ENCODE data around the gene SLC35E1.

The SLC35E1 gene

GRCh38 chr19:16588824-16589577 lies 16.8 kb upstream of the SLC35E1 start:
- ATAC-seq (no peak), DNase-seq (no peak)
- peak overlapping the region; percentile 89 to 91 for H3K4me3 Mint-ChIP-seq
- H3K27me3 Mint-ChIP-seq = no peaks in the 10 kb centered on the region
- peak overlapping the region; percentile 55 to 81 for H3K27ac Mint-ChIP-seq
- peaks cover 97% of the 10 kb centered on the region for H3K4me1 Mint-ChIP-seq
- no peaks in the 10 kb centered on the region for H3K9me3 Mint-ChIP-seq

GRCh38 chr19:16587833-16588823 lies 15.9 kb upstream of the SLC35E1 start:
- H3K4me3 Mint-ChIP-seq = peak overlapping the region; percentile 89 to 91
- peaks cover 97% of the 10 kb centered on the region for H3K4me1 Mint-ChIP-seq
- no peaks in the 10 kb centered on the region for H3K27me3 Mint-ChIP-seq
- peak; percentile 68 to 77 for DNase-seq
- peak; percentile 79 for ATAC-seq
- H3K9me3 Mint-ChIP-seq = no peaks in the 10 kb centered on the region
- H3K27ac Mint-ChIP-seq = peak overlapping the region; percentile 81 to 91

GRCh38 chr19:16586991-16587832 lies 15.0 kb upstream of the SLC35E1 start:
- Mint-ChIP-seq H3K27me3 (no peaks in the 10 kb centered on the region), H3K4me3 (peak overlapping the region; percentile 89 to 91), H3K4me1 (peaks cover 97% of the 10 kb centered on the region), H3K9me3 (no peaks in the 10 kb centered on the region), H3K27ac (peak overlapping the region; percentile 72 to 87)
- peak; percentile 53 for ATAC-seq
- peak; percentile 52 to 66 for DNase-seq

- peak overlapping the region; percentile 89 to 91 for H3K4me3 Mint-ChIP-seq
- peak overlapping the region in 1 of 2 donors; percentile 59 for H3K27ac Mint-ChIP-seq
- no peak for ATAC-seq
- H3K27me3 Mint-ChIP-seq = no peaks in the 10 kb centered on the region
- no peaks in the 10 kb centered on the region for H3K9me3 Mint-ChIP-seq
- DNase-seq = no peak
- peaks cover 96% of the 10 kb centered on the region for H3K4me1 Mint-ChIP-seq
These were observed 14.3 kb upstream of the SLC35E1 start for GRCh38 chr19:16586477-16586871.

GRCh38 chr19:16585808-16586476 lies 13.7 kb upstream of the SLC35E1 start:
- peak; percentile 33 to 59 for DNase-seq
- H3K27ac Mint-ChIP-seq = peak overlapping the region; percentile 89 to 93
- H3K27me3 Mint-ChIP-seq = no peaks in the 10 kb centered on the region
- no peaks in the 10 kb centered on the region for H3K9me3 Mint-ChIP-seq
- H3K4me1 Mint-ChIP-seq = peaks cover 96% of the 10 kb centered on the region
- H3K4me3 Mint-ChIP-seq = peak overlapping the region; percentile 89 to 91
- peak; percentile 35 for ATAC-seq

- no peak for ATAC-seq
- Mint-ChIP-seq H3K4me3 (peak overlapping the region; percentile 89 to 91), H3K27ac (peak overlapping the region; percentile 89 to 93), H3K9me3 (no peaks in the 10 kb centered on the region), H3K27me3 (no peaks in the 10 kb centered on the region), H3K4me1 (peaks cover 98% of the 10 kb centered on the region)
- no peak for DNase-seq
These were observed 13.0 kb upstream of the SLC35E1 start for GRCh38 chr19:16585094-16585801.

GRCh38 chr19:16584248-16585093 lies 12.3 kb upstream of the SLC35E1 start:
- Mint-ChIP-seq H3K27me3 (no peaks in the 10 kb centered on the region), H3K4me1 (peaks cover 98% of the 10 kb centered on the region), H3K4me3 (peak overlapping the region; percentile 89 to 91), H3K9me3 (no peaks in the 10 kb centered on the region), H3K27ac (peak overlapping the region; percentile 78 to 89)
- peak; percentile 74 to 89 for DNase-seq
- ATAC-seq = peak; percentile 83

- H3K9me3 Mint-ChIP-seq = no peaks in the 10 kb centered on the region
- no peak for ATAC-seq
- H3K27me3 Mint-ChIP-seq = no peaks in the 10 kb centered on the region
- peaks cover 92% of the 10 kb centered on the region for H3K4me1 Mint-ChIP-seq
- peak overlapping the region; percentile 19 to 90 for H3K27ac Mint-ChIP-seq
- H3K4me3 Mint-ChIP-seq = peak overlapping the region in 1 of 2 donors; percentile 18
- no peak for DNase-seq
These were observed 10.5 kb upstream of the SLC35E1 start for GRCh38 chr19:16582486-16583261.

- Mint-ChIP-seq H3K4me1 (peaks cover 85% of the 10 kb centered on the region), H3K9me3 (no peaks in the 10 kb centered on the region), H3K4me3 (no peak overlapping the region), H3K27ac (peak overlapping the region in 1 of 2 donors; percentile 37), H3K27me3 (no peaks in the 10 kb centered on the region)
- no peak for DNase-seq
- no peak for ATAC-seq
These were observed 9.7 kb upstream of the SLC35E1 start for GRCh38 chr19:16581971-16582343.

- Mint-ChIP-seq H3K4me1 (peaks cover 79% of the 10 kb centered on the region), H3K4me3 (no peak overlapping the region), H3K9me3 (no peaks in the 10 kb centered on the region), H3K27ac (peak overlapping the region in 1 of 2 donors; percentile 37), H3K27me3 (no peaks in the 10 kb centered on the region)
- no peak for DNase-seq
- no peak for ATAC-seq
These were observed 9.1 kb upstream of the SLC35E1 start for GRCh38 chr19:16581145-16581970.

- Mint-ChIP-seq H3K9me3 (no peaks in the 10 kb centered on the region), H3K4me1 (peaks cover 74% of the 10 kb centered on the region), H3K27me3 (no peaks in the 10 kb centered on the region), H3K27ac (peak overlapping the region; percentile 43 to 73), H3K4me3 (no peak overlapping the region)
- ATAC-seq (no peak), DNase-seq (no peak)
These were observed 7.2 kb upstream of the SLC35E1 start for GRCh38 chr19:16579381-16579780.

- no peak overlapping the region for H3K4me3 Mint-ChIP-seq
- no peaks in the 10 kb centered on the region for H3K9me3 Mint-ChIP-seq
- ATAC-seq = no peak
These were observed 5.3 kb upstream of the SLC35E1 start for GRCh38 chr19:16577531-16577985.

More at GRCh38 chr19:16577531-16577985, 5.3 kb upstream of the SLC35E1 start:
- DNase-seq = no peak
- no peak overlapping the region for H3K27ac Mint-ChIP-seq
- H3K4me1 Mint-ChIP-seq = peaks cover 74% of the 10 kb centered on the region
- H3K27me3 Mint-ChIP-seq = no peaks in the 10 kb centered on the region
